Esophagus muscularis mucosa (tissue), 3 donors: Measurements from ENCODE around the gene IWS1.

Experiments
- POLR2A ChIP-seq: fragments of 450-650 bp; IDR thresholded peaks from one replicate; pipeline ENCODE4 v1.6.1; 2017; ENCODE audit warnings: antibody characterized with exemption, moderate library complexity, mild to moderate bottlenecking, low read depth
- POLR2AphosphoS5 ChIP-seq, 2 donors: sonication (generic); formaldehyde crosslinking; IDR thresholded peaks; one replicate each; pipeline ENCODE4 v1.6.1; 2017; ENCODE audit warnings: antibody characterized with exemption in 2 of 2
- TF ChIP-seq, protein P1 (sequence below), 3 experiments: fragments of 200-600 bp in 2 of 3; fragments of 450-650 bp in 1 of 3; sonication (generic) in 2 of 3; IDR thresholded peaks; one replicate each; pipeline ENCODE4 v1.5.1; 2017 to 2019; ENCODE audit warnings: antibody characterized with exemption in 3 of 3, mild to moderate bottlenecking in 2 of 3, moderate library complexity in 1 of 3

DNA sequence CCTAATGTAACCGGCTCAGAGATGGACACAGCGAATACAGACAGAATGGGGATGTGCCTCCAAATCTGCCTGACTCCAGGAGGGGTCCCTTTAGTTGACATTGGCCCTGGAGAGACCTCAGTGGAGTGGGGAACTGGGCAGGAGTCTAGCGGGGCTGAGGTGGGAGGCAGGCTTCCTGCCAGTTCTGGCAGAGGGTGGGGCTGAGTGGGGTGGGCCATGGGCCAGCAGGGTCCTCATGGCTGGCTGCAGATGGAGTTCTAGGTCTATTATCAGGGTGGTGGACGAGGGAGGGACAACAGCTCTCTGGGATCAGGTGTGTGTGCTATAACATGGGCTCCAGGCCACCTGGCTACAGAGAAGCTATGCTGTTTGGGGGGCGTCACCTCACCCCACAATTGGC, 86.9 kb downstream of the IWS1 start:
- no peak for TF ChIP-seq POLR2A
- TF ChIP-seq, protein P1, sequence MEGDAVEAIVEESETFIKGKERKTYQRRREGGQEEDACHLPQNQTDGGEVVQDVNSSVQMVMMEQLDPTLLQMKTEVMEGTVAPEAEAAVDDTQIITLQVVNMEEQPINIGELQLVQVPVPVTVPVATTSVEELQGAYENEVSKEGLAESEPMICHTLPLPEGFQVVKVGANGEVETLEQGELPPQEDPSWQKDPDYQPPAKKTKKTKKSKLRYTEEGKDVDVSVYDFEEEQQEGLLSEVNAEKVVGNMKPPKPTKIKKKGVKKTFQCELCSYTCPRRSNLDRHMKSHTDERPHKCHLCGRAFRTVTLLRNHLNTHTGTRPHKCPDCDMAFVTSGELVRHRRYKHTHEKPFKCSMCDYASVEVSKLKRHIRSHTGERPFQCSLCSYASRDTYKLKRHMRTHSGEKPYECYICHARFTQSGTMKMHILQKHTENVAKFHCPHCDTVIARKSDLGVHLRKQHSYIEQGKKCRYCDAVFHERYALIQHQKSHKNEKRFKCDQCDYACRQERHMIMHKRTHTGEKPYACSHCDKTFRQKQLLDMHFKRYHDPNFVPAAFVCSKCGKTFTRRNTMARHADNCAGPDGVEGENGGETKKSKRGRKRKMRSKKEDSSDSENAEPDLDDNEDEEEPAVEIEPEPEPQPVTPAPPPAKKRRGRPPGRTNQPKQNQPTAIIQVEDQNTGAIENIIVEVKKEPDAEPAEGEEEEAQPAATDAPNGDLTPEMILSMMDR (IDR thresholded peaks at IDR 0.05), result no peak
- TF ChIP-seq POLR2AphosphoS5 (IDR thresholded peaks at IDR 0.05), result no peak
